ENCODE measurements around the gene DAB1. TPM values are rescaled to one million over a fixed set of nuclear protein-coding genes. Genes with fewer than 3 reads are reported as not detected.

The DAB1 gene
- total RNA-seq, 1 donor from 2014 or later = 19.1 TPM

GRCh38 chr1:57393058-57393584 is 30.7 kb downstream of the DAB1 start:
- no peak overlapping the region for H3K27ac Mint-ChIP-seq (ENCODE audit: unreplicated experiment)
- H3K36me3 Mint-ChIP-seq (ENCODE audit: low read depth, unreplicated experiment) = no peaks in the 10 kb centered on the region
- no peaks in the 10 kb centered on the region for H3K27me3 Mint-ChIP-seq (ENCODE audit: unreplicated experiment)
- no peaks in the 10 kb centered on the region for H3K4me1 Mint-ChIP-seq (ENCODE audit: unreplicated experiment)
- DNase-seq (ENCODE audit: low spot score) = no peak
- no peak for TF ChIP-seq CTCF (IDR thresholded peaks at IDR 0.05; ENCODE audit: unreplicated experiment)
- H3K4me3 Mint-ChIP-seq (ENCODE audit: unreplicated experiment) = no peak overlapping the region
- H3K9me3 Mint-ChIP-seq (ENCODE audit: unreplicated experiment) = no peaks in the 10 kb centered on the region

- H3K27ac Mint-ChIP-seq (ENCODE audit: unreplicated experiment) = no peak overlapping the region
- no peak for DNase-seq (ENCODE audit: low spot score)
- no peak for TF ChIP-seq CTCF (IDR thresholded peaks at IDR 0.05; ENCODE audit: unreplicated experiment)
- peaks cover 3% of the 10 kb centered on the region for H3K27me3 Mint-ChIP-seq (ENCODE audit: unreplicated experiment)
- H3K9me3 Mint-ChIP-seq (ENCODE audit: unreplicated experiment) = no peaks in the 10 kb centered on the region
- peaks cover 5% of the 10 kb centered on the region for H3K4me1 Mint-ChIP-seq (ENCODE audit: unreplicated experiment)
- H3K4me3 Mint-ChIP-seq (ENCODE audit: unreplicated experiment) = no peak overlapping the region
- no peaks in the 10 kb centered on the region for H3K36me3 Mint-ChIP-seq (ENCODE audit: low read depth, unreplicated experiment)
Observed at GRCh38 chr1:57385336-57385735, 38.5 kb downstream of the DAB1 start.

GRCh38 chr1:57384901-57385300 is 39.0 kb downstream of the DAB1 start:
- TF ChIP-seq CTCF (IDR thresholded peaks at IDR 0.05; ENCODE audit: unreplicated experiment) = no peak
- Mint-ChIP-seq H3K27me3 (ENCODE audit: unreplicated experiment) (peaks cover 3% of the 10 kb centered on the region), H3K9me3 (ENCODE audit: unreplicated experiment) (no peaks in the 10 kb centered on the region), H3K4me3 (ENCODE audit: unreplicated experiment) (no peak overlapping the region), H3K4me1 (ENCODE audit: unreplicated experiment) (peaks cover 5% of the 10 kb centered on the region), H3K36me3 (ENCODE audit: low read depth, unreplicated experiment) (no peaks in the 10 kb centered on the region), H3K27ac (ENCODE audit: unreplicated experiment) (no peak overlapping the region)
- no peak for DNase-seq (ENCODE audit: low spot score)

GRCh38 chr1:57384284-57384683 is 39.6 kb downstream of the DAB1 start:
- no peak overlapping the region for H3K27ac Mint-ChIP-seq (ENCODE audit: unreplicated experiment)
- TF ChIP-seq CTCF (IDR thresholded peaks at IDR 0.05; ENCODE audit: unreplicated experiment) = no peak
- H3K4me3 Mint-ChIP-seq (ENCODE audit: unreplicated experiment) = no peak overlapping the region
- DNase-seq (ENCODE audit: low spot score) = no peak
- peaks cover 3% of the 10 kb centered on the region for H3K27me3 Mint-ChIP-seq (ENCODE audit: unreplicated experiment)
- H3K9me3 Mint-ChIP-seq (ENCODE audit: unreplicated experiment) = no peaks in the 10 kb centered on the region
- H3K36me3 Mint-ChIP-seq (ENCODE audit: low read depth, unreplicated experiment) = no peaks in the 10 kb centered on the region
- peaks cover 5% of the 10 kb centered on the region for H3K4me1 Mint-ChIP-seq (ENCODE audit: unreplicated experiment)

- Mint-ChIP-seq H3K27me3 (ENCODE audit: unreplicated experiment) (peaks cover 3% of the 10 kb centered on the region), H3K36me3 (ENCODE audit: low read depth, unreplicated experiment) (no peaks in the 10 kb centered on the region), H3K4me3 (ENCODE audit: unreplicated experiment) (no peak overlapping the region), H3K9me3 (ENCODE audit: unreplicated experiment) (no peaks in the 10 kb centered on the region), H3K4me1 (ENCODE audit: unreplicated experiment) (peaks cover 5% of the 10 kb centered on the region), H3K27ac (ENCODE audit: unreplicated experiment) (no peak overlapping the region)
- TF ChIP-seq CTCF (IDR thresholded peaks at IDR 0.05; ENCODE audit: unreplicated experiment) = no peak
- DNase-seq (ENCODE audit: low spot score) = no peak
Observed at GRCh38 chr1:57381871-57382270, 42.0 kb downstream of the DAB1 start.

Data from endothelial cell (in vitro differentiated cells).